ENCODE results near the gene ADIPOR2.

ADIPOR2 gene

GRCh38 chr12:1690578-1691122, at the start of gene ADIPOR2:
Gene ADIPOR2, plus strand, starts transcription at chr12:1691070. Its CDS starts 63,274 bp downstream, at chr12:1754344.
- peak; percentile 95 for DNase-seq (ENCODE audit: low spot score)

GRCh38 chr12:1642513-1642912, 48.4 kb upstream of the ADIPOR2 start:
- no peak for DNase-seq (ENCODE audit: low spot score)

- no peak for DNase-seq (ENCODE audit: low spot score)
Measured at GRCh38 chr12:1643043-1643442, 47.8 kb upstream of the ADIPOR2 start.

- DNase-seq (ENCODE audit: low spot score), result no peak
Measured at GRCh38 chr12:1643905-1644533, 46.9 kb upstream of the ADIPOR2 start.

GRCh38 chr12:1644534-1645438, 46.1 kb upstream of the ADIPOR2 start:
- DNase-seq (ENCODE audit: low spot score), result peak; percentile 95

- no peak for DNase-seq (ENCODE audit: low spot score)
Measured at GRCh38 chr12:1645819-1646218, 45.1 kb upstream of the ADIPOR2 start.

- no peak for DNase-seq (ENCODE audit: low spot score)
Measured at GRCh38 chr12:1646569-1647284, 44.1 kb upstream of the ADIPOR2 start.

GRCh38 chr12:1647285-1647669, 43.6 kb upstream of the ADIPOR2 start:
- DNase-seq (ENCODE audit: low spot score), result no peak

GRCh38 chr12:1650260-1650977, 40.5 kb upstream of the ADIPOR2 start:
- no peak for DNase-seq (ENCODE audit: low spot score)

- DNase-seq (ENCODE audit: low spot score), result no peak
Measured at GRCh38 chr12:1650978-1651361, 39.9 kb upstream of the ADIPOR2 start.

GRCh38 chr12:1651946-1652345, 38.9 kb upstream of the ADIPOR2 start:
- no peak for DNase-seq (ENCODE audit: low spot score)

- no peak for DNase-seq (ENCODE audit: low spot score)
Measured at GRCh38 chr12:1655225-1655788, 35.6 kb upstream of the ADIPOR2 start.

GRCh38 chr12:1656902-1657301, 34.0 kb upstream of the ADIPOR2 start:
- no peak for DNase-seq (ENCODE audit: low spot score)

GRCh38 chr12:1657688-1658087, 33.2 kb upstream of the ADIPOR2 start:
- no peak for DNase-seq (ENCODE audit: low spot score)

GRCh38 chr12:1660304-1661187, 30.3 kb upstream of the ADIPOR2 start:
- no peak for DNase-seq (ENCODE audit: low spot score)

GRCh38 chr12:1661553-1662335, 29.1 kb upstream of the ADIPOR2 start:
- peak; percentile 65 for DNase-seq (ENCODE audit: low spot score)

GRCh38 chr12:1662761-1663439, 28.0 kb upstream of the ADIPOR2 start:
- no peak for DNase-seq (ENCODE audit: low spot score)

- no peak for DNase-seq (ENCODE audit: low spot score)
Measured at GRCh38 chr12:1663440-1664132, 27.3 kb upstream of the ADIPOR2 start.

Data from cerebellar cortex (tissue), 1 donor.